HepG2 (cell line): ENCODE measurements around the gene JMJD6. TPM values are rescaled to one million over a fixed set of nuclear protein-coding genes. Genes with fewer than 3 reads are reported as not detected.

Experiments
- ATM ChIP-seq: fragments of 450-650 bp; IDR thresholded peaks from 2 replicates; pipeline ENCODE4 v1.7.1; 2017; ENCODE audit warnings: mild to moderate bottlenecking, borderline replicate concordance
- CEBPB ChIP-seq: IDR thresholded peaks from 2 replicates; pipeline ENCODE4 v1.6.1; 2011; ENCODE audit warnings: low read depth, low read length, improper control_type of control experiment, borderline replicate concordance
- HNRNPL ChIP-seq: fragments of 200-400 bp; formaldehyde crosslinking; IDR thresholded peaks from 2 replicates; pipeline ENCODE4 v1.6.1; 2017; ENCODE audit warnings: mild to moderate bottlenecking, low read depth, low read length
- MAX ChIP-seq: IDR thresholded peaks from 2 replicates; pipeline ENCODE4 v1.6.1; 2012; ENCODE audit warnings: inconsistent platforms
- MLX ChIP-seq: IDR thresholded peaks from 2 replicates; pipeline ENCODE4 v1.6.1; 2016
- RFX3 ChIP-seq: IDR thresholded peaks from 2 replicates; pipeline ENCODE4 v1.6.1; 2016; ENCODE audit warnings: missing biosample characterization, missing genetic modification reagents
- TBP ChIP-seq: sonication (generic); formaldehyde crosslinking; IDR thresholded peaks from 2 replicates; pipeline ENCODE4 v1.5.0; 2020; ENCODE audit warnings: missing genetic modification reagents
- TEAD3 ChIP-seq: optimal IDR thresholded peaks from 2 replicates; pipeline ENCODE3; 2016; ENCODE audit warnings: borderline replicate concordance
- ZNF234 ChIP-seq: sonication (generic); formaldehyde crosslinking; conservative IDR thresholded peaks from 2 replicates; pipeline ENCODE4 v1.5.1; 2020; ENCODE audit warnings: mild to moderate bottlenecking, missing genetic modification reagents
- ZNF260 ChIP-seq: sonication (generic); formaldehyde crosslinking; IDR thresholded peaks from 2 replicates; pipeline ENCODE4 v1.4.0; 2020; ENCODE audit warnings: missing genetic modification reagents, low read depth, mild to moderate bottlenecking, borderline replicate concordance
- ZNF326 ChIP-seq: sonication (generic); formaldehyde crosslinking; IDR thresholded peaks from 2 replicates; pipeline ENCODE4 v1.4.0; 2020; ENCODE audit warnings: missing genetic modification reagents, borderline replicate concordance
- ZNF354B ChIP-seq: sonication (generic); formaldehyde crosslinking; IDR thresholded peaks from 2 replicates; pipeline ENCODE4 v1.8.0; 2022; ENCODE audit warnings: mild to moderate bottlenecking, missing genetic modification reagents
- ZNF407 ChIP-seq: sonication (generic); formaldehyde crosslinking; IDR thresholded peaks from one replicate; pipeline ENCODE4 v1.5.1; 2020; ENCODE audit warnings: mild to moderate bottlenecking, missing genetic modification reagents; ENCODE audit errors: not compliant biosample characterization
- ZNF530 ChIP-seq: sonication (generic); formaldehyde crosslinking; IDR thresholded peaks from 2 replicates; pipeline ENCODE4 v1.5.0; 2020; ENCODE audit warnings: low read depth, mild to moderate bottlenecking, missing genetic modification reagents
- ZNF580 ChIP-seq: IDR thresholded peaks from 2 replicates; pipeline ENCODE4 v1.6.1; 2016; ENCODE audit warnings: low read depth, borderline replicate concordance
- ZNF687 ChIP-seq: sonication (generic); formaldehyde crosslinking; IDR thresholded peaks from 2 replicates; pipeline ENCODE4 v1.5.1; 2020; ENCODE audit warnings: mild to moderate bottlenecking, missing genetic modification reagents, moderate library complexity
- polyA plus RNA-seq, 8 experiments: library from polyadenylated mRNA; depleted of rRNA in 3 of 8; stranded (reverse) in 7 of 8; unstranded in 1 of 8; fragments of >200 nt; fragmentation: Illumina TruSeq in 4 of 8; extraction: Trizol in 4 of 8; gene quantifications; 2 replicates each; pipeline versions ENCODE4 v1.2.1 to v1.2.3, GENCODE V29; 2011 to 2016; ENCODE audit warnings: low read depth in 4 of 8, missing spikeins in 1 of 8, mixed read lengths in 1 of 8; ENCODE audit not compliant: insufficient read depth in 1 of 8
- total RNA-seq, 5 experiments: library from RNA; depleted of rRNA; stranded (reverse); fragments of >200 nt; fragmentation: Illumina TruSeq; extraction: Trizol; gene quantifications; 2 replicates each; pipeline ENCODE4 v1.2.3, GENCODE V29; 2016; ENCODE audit warnings: low read depth in 1 of 5

JMJD6 gene
- total and polyA plus RNA-seq, 2 of the 13 experiments (the other 11 are each of a cell fraction or from before 2014, with no cell fraction given) = 33.6 to 41.0 TPM

GRCh38 chr17:76709077-76709950 lies 17.1 kb downstream of the JMJD6 start (continued):
- TF ChIP-seq TBP (CRISPR knock-in tag) = no peak
- TF ChIP-seq HNRNPL = no peak
- TF ChIP-seq ZNF580 = 0 out of 2 replicates have a peak, but pooled peaks have one; percentile 24
- TF ChIP-seq ZNF234 (CRISPR knock-in tag) = no peak
- no peak for TF ChIP-seq ATM
- TF ChIP-seq RFX3 (CRISPR knock-in tag) = no peak
- TF ChIP-seq MLX = no peak
- TF ChIP-seq ZNF530 (CRISPR knock-in tag) = no peak
- no peak for TF ChIP-seq CEBPB
- TF ChIP-seq TEAD3 = no peak
- TF ChIP-seq ZNF260 (CRISPR knock-in tag) = no peak
- TF ChIP-seq ZNF326 (CRISPR knock-in tag) = no peak
- TF ChIP-seq ZNF687 (CRISPR knock-in tag) = peak; percentile 74
- TF ChIP-seq MAX = peak; percentile 62
- no peak for TF ChIP-seq ZNF354B (CRISPR knock-in tag)
- no peak for TF ChIP-seq ZNF407
